Measurements from ENCODE around the gene TGM6. TPM values are rescaled to one million over a fixed set of nuclear protein-coding genes. Genes with fewer than 3 reads are reported as not detected.

Gene TGM6
- total RNA-seq, 4 donors from 2014 or later: 0.65 TPM; not detected in 3

- TF ChIP-seq POLR2A (IDR thresholded peaks at IDR 0.05): no peak
- TF ChIP-seq CTCF (IDR thresholded peaks at IDR 0.05): no peak
- intact Hi-C loops (cut with DNase I; ENCODE audit: low total_unique reads): no loop called here
- DNase-seq (ENCODE audit: low spot score in 2 of 2): peak in 1 of 2 donors; percentile 69
- no peak overlapping the region for H3K4me3 ChIP-seq (ENCODE audit: low read depth, poor library complexity, severe bottlenecking)
- WGBS, 2 donors: 82 to 90% methylated on average over 9 of the region's 9 CpGs
Measured at GRCh38 chr20:2374346-2375125, 6.2 kb upstream of the TGM6 start.

DNA sequence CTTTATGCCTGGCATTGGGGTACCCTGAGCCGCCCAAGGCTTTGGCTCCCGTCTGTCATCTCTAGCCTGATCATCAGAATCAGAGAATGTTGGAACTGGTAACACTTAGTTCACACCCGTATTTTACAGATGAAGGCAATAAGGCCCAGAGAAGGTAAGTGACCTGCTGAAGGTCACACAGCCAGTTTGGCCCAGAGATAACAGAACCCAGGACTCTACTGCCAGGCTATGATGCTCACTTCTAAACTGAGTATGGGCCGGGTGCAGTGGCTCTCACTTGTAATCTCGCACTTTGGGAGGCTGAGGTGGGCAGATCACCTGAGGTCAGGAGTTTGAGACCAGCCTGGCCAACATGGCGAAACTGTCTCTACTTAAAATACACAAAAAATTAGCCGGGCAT, 1.8 kb upstream of the TGM6 start:
- no peak for TF ChIP-seq POLR2A (IDR thresholded peaks at IDR 0.05)
- TF ChIP-seq CTCF (IDR thresholded peaks at IDR 0.05): no peak
- intact Hi-C loops (cut with DNase I; ENCODE audit: low total_unique reads): no loop called here
- H3K4me3 ChIP-seq (ENCODE audit: low read depth, poor library complexity, severe bottlenecking): no peak overlapping the region
- peak in 1 of 2 donors; percentile 40 for DNase-seq (ENCODE audit: low spot score in 2 of 2)
- WGBS, 2 donors: 85 to 96% methylated on average over 7 of the region's 7 CpGs

- WGBS, 2 donors: 46 to 47% methylated on average over 9 of the region's 9 CpGs
- TF ChIP-seq CTCF (IDR thresholded peaks at IDR 0.05) (no peak), POLR2A (IDR thresholded peaks at IDR 0.05) (no peak)
- no peak for DNase-seq (ENCODE audit: low spot score in 2 of 2)
- intact Hi-C loops (cut with DNase I; ENCODE audit: low total_unique reads): no loop called here
- no peak overlapping the region for H3K4me3 ChIP-seq (ENCODE audit: low read depth, poor library complexity, severe bottlenecking)
Measured at GRCh38 chr20:2379511-2380229, 1.0 kb upstream of the TGM6 start.

- no peak overlapping the region for H3K4me3 ChIP-seq (ENCODE audit: low read depth, poor library complexity, severe bottlenecking)
- no peak for TF ChIP-seq POLR2A (IDR thresholded peaks at IDR 0.05)
- TF ChIP-seq CTCF (IDR thresholded peaks at IDR 0.05): no peak
- intact Hi-C loops (cut with DNase I; ENCODE audit: low total_unique reads): no loop called here
- WGBS, 2 donors: 82% methylated on average over 7 of the region's 7 CpGs
- no peak for DNase-seq (ENCODE audit: low spot score in 2 of 2)
Measured at GRCh38 chr20:2381303-2381702, 602 bp downstream of the TGM6 start.

- DNase-seq (ENCODE audit: low spot score in 2 of 2): peak in 1 of 2 donors; percentile 45
- intact Hi-C loops (cut with DNase I; ENCODE audit: low total_unique reads): no loop called here
- 75 to 83% methylated on average over 2 of the region's 2 CpGs for WGBS, 2 donors
- TF ChIP-seq CTCF (IDR thresholded peaks at IDR 0.05): no peak
- no peak for TF ChIP-seq POLR2A (IDR thresholded peaks at IDR 0.05)
- H3K4me3 ChIP-seq (ENCODE audit: low read depth, poor library complexity, severe bottlenecking): no peak overlapping the region
Measured at GRCh38 chr20:2382833-2383232, 2.1 kb downstream of the TGM6 start.

Data from lower leg skin (tissue), 4 donors.